ENCODE measurements around the gene RAD51B.

RAD51B gene

DNA sequence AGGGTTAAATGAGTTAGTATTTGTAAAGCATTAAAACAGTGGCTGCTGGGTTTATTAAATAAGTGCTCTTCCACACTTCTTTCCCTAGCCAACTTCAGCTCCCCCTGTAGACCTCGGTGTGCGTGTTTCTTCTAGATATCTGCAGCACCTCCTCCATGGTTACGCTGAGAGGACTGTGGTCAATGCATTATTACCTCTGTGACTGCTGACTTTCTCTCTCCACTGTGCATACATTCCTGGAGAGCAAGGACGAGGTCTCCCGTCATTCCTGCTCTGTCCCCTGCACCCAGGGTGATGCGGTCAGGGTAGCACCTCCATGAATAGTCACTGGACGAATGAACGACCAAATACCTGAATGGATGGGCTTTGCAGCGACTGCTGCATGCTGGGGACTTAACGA is 928.7 kb downstream of the RAD51B start:
- no peak for TF ChIP-seq POU2F2 (IDR thresholded peaks at IDR 0.05; ENCODE audit: low read depth, low read length)
- no peak for TF ChIP-seq POLR2AphosphoS5 (IDR thresholded peaks at IDR 0.05; ENCODE audit: low read depth, low read length)
- TF ChIP-seq SPI1 (IDR thresholded peaks at IDR 0.05; ENCODE audit: low read depth, low read length) = no peak
- TF ChIP-seq POLR2A (IDR thresholded peaks at IDR 0.05; ENCODE audit: low read depth, low read length) = no peak
- no peak for TF ChIP-seq TAF1 (IDR thresholded peaks at IDR 0.05; ENCODE audit: low read depth, low read length)
- TF ChIP-seq PAX5 (IDR thresholded peaks at IDR 0.05; ENCODE audit: insufficient read depth, low read length, severe bottlenecking) = no peak
- FAIRE-seq (no peak), DNase-seq (ENCODE audit: insufficient read length, low spot score) (no peak)

DNA sequence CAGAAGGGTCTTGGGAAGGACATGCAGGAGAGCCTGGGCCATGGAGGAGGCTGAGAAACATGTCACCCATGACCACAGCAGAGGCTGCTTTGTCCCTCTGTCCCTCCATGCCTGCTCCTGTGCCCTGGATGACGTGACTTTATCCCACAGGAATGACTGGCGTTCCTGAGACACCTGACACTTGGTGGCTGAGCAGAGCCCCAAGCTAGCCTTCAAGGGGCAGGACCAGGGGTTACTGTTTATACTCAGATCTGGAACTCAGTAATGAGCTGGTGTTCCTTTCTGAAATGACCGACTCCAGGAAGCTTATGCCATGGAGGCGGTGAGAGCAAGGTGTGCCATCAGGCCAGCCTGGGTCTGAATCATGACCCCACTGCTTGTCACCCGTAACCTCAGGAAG is 929.1 kb downstream of the RAD51B start:
- FAIRE-seq = no peak
- TF ChIP-seq POLR2AphosphoS5 (IDR thresholded peaks at IDR 0.05; ENCODE audit: low read depth, low read length) (no peak), POLR2A (IDR thresholded peaks at IDR 0.05; ENCODE audit: low read depth, low read length) (no peak), PAX5 (IDR thresholded peaks at IDR 0.05; ENCODE audit: insufficient read depth, low read length, severe bottlenecking) (no peak), SPI1 (IDR thresholded peaks at IDR 0.05; ENCODE audit: low read depth, low read length) (no peak), POU2F2 (IDR thresholded peaks at IDR 0.05; ENCODE audit: low read depth, low read length) (no peak), TAF1 (IDR thresholded peaks at IDR 0.05; ENCODE audit: low read depth, low read length) (no peak)
- DNase-seq (ENCODE audit: insufficient read length, low spot score) = no peak

DNA sequence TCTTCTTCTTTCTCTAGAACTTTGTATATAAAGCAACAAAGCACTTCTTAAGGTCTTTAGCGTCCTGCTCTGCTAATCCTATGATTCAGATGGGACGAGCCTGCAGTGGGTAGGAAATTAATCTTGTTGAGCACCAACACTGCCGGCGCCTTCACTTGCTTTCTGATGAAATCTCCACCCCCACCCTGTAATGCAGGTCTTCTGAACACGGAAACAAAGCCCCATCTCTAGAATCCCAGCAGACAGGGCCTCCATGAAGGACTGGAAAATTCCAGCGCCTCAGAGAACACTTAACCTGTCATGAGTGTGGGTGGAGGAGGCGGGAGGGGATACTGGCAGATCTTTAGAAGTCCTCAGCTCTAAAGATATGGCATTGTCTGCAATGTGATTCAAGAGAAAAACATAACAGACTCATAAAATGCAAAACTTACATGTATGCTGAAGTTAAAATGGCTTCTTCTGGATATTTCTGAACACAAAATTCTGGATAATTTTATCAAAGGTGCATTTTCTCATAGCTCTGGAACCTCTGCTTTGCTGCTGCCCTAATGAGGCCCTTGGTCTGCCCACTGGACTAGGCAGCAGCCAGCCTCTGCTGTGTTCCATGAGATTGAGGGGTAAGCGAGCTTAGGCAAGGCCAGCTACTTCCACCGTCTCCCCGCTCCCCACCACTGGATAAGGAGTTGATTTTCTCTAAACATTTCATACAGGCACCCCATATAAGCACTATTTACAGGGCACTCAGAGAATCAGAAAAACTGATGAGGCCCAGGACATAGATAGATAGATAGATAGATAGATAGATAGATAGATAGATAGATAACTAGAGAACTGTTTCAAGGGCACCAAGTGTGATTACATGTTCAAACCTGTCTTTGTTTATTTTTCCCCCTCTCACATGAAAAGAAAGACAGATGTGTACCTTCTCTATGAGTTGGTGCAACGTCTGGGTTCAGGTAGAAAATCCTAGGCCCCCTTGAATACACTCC is 930.2 kb downstream of the RAD51B start:
- FAIRE-seq (no peak), DNase-seq (ENCODE audit: insufficient read length, low spot score) (no peak)
- TF ChIP-seq POU2F2 (IDR thresholded peaks at IDR 0.05; ENCODE audit: low read depth, low read length) = no peak
- TF ChIP-seq POLR2A (IDR thresholded peaks at IDR 0.05; ENCODE audit: low read depth, low read length) = no peak
- TF ChIP-seq PAX5 (IDR thresholded peaks at IDR 0.05; ENCODE audit: insufficient read depth, low read length, severe bottlenecking) = no peak
- TF ChIP-seq SPI1 (IDR thresholded peaks at IDR 0.05; ENCODE audit: low read depth, low read length) = no peak
- TF ChIP-seq POLR2AphosphoS5 (IDR thresholded peaks at IDR 0.05; ENCODE audit: low read depth, low read length) = no peak
- no peak for TF ChIP-seq TAF1 (IDR thresholded peaks at IDR 0.05; ENCODE audit: low read depth, low read length)

DNA sequence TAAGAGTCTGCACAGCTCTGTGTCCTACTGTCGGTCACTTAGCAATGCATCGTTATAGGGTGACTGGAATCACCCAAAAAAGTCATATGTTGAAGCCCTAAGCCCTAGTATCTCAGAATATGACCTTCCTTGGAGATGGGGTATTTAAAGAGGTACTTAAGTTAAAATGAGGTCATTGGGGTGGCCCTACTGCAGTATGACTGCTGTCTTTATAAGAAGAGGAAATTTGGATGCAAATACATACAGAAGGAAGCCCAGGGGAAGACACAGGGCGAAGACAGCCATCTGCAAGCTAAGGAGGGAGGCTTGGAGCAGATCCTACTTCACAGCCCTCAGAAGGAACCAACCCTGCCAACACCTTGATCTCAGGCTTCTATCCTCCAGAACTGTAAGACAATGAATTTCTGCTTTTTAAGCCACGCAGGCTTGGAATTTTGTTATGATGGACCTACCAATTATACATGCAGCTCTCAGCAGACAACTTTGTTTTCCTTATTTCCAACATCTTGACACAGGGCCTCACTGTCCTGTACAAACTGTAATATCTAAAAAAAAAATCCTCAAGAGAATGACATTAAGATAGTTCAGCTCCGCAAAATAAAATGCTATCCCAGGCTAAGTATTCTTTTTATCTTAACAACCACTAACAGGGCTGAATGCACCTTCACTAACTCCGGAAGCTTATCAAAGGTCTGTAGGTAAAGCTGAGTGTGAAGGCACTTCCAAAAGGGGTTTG is 932.9 kb downstream of the RAD51B start:
- DNase-seq (ENCODE audit: insufficient read length, low spot score) (no peak), FAIRE-seq (no peak)
- TF ChIP-seq TAF1 (IDR thresholded peaks at IDR 0.05; ENCODE audit: low read depth, low read length) (no peak), POLR2A (IDR thresholded peaks at IDR 0.05; ENCODE audit: low read depth, low read length) (no peak), PAX5 (IDR thresholded peaks at IDR 0.05; ENCODE audit: insufficient read depth, low read length, severe bottlenecking) (no peak), POLR2AphosphoS5 (IDR thresholded peaks at IDR 0.05; ENCODE audit: low read depth, low read length) (no peak), SPI1 (IDR thresholded peaks at IDR 0.05; ENCODE audit: low read depth, low read length) (no peak), POU2F2 (IDR thresholded peaks at IDR 0.05; ENCODE audit: low read depth, low read length) (no peak)

DNA sequence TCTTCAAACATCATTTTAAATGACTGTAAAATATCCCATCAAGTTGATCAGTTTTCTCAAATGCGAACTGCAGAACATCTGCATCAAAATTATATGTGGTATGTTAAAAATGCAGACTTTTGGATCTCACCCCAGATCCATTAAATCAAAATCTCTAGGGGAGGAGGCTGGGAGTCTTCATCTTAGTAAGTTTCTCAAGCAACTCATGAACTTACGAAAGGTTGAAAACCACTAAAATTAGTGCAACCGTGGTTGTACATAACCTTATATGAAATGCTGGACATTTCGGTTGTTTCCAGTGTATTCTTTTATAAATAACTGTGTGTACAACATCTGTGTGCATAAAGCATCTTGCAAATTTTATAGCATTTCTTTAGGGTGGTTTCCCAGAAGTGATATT is 934.1 kb downstream of the RAD51B start:
- no peak for DNase-seq (ENCODE audit: insufficient read length, low spot score)
- TF ChIP-seq TAF1 (IDR thresholded peaks at IDR 0.05; ENCODE audit: low read depth, low read length) = no peak
- no peak for TF ChIP-seq SPI1 (IDR thresholded peaks at IDR 0.05; ENCODE audit: low read depth, low read length)
- TF ChIP-seq POU2F2 (IDR thresholded peaks at IDR 0.05; ENCODE audit: low read depth, low read length) = no peak
- TF ChIP-seq POLR2A (IDR thresholded peaks at IDR 0.05; ENCODE audit: low read depth, low read length) = no peak
- no peak for TF ChIP-seq PAX5 (IDR thresholded peaks at IDR 0.05; ENCODE audit: insufficient read depth, low read length, severe bottlenecking)
- TF ChIP-seq POLR2AphosphoS5 (IDR thresholded peaks at IDR 0.05; ENCODE audit: low read depth, low read length) = no peak
- no peak for FAIRE-seq

DNA sequence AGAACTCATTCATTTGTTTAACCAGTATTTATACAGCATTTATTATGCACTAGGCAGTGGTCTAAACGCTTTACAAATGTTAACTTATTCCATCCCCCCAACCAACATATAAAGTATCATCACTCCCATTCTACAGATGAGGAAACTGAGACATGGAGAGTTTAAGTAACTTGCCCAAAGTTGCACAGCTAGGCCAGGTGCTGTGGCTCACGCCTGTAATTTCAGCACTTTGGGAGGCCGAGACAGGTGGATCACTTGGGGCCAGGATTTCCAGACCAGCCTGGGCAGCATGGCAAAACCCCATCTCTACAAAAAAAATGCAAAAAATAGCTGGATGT is 935.4 kb downstream of the RAD51B start:
- no peak for FAIRE-seq
- DNase-seq (ENCODE audit: insufficient read length, low spot score) = no peak
- no peak for TF ChIP-seq SPI1 (IDR thresholded peaks at IDR 0.05; ENCODE audit: low read depth, low read length)
- TF ChIP-seq POLR2AphosphoS5 (IDR thresholded peaks at IDR 0.05; ENCODE audit: low read depth, low read length) = no peak
- no peak for TF ChIP-seq POLR2A (IDR thresholded peaks at IDR 0.05; ENCODE audit: low read depth, low read length)
- TF ChIP-seq POU2F2 (IDR thresholded peaks at IDR 0.05; ENCODE audit: low read depth, low read length) = no peak
- no peak for TF ChIP-seq PAX5 (IDR thresholded peaks at IDR 0.05; ENCODE audit: insufficient read depth, low read length, severe bottlenecking)
- no peak for TF ChIP-seq TAF1 (IDR thresholded peaks at IDR 0.05; ENCODE audit: low read depth, low read length)

DNA sequence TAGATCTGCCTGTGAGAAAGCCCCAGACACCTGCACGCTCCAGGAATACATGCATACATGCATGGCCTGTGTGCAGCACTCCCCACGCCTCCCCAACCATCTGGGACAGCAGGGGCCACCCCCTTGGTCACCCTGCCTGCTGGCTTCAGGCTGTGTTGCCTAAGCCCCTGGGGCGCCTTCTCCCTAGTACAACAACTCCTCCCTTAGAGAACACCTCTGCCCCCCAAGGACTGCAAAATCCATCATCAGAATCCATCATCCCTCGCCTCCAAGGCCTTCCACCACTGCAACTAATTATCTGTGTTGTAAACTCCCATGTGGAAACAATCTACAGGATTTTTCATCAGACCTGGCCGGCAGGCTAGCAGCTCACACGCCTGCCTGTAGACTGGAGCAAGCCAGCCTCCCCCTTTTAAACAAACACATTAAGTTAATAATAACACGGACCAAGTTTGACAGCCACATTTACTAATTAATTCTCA is 936.5 kb downstream of the RAD51B start:
- DNase-seq (ENCODE audit: insufficient read length, low spot score) (no peak), FAIRE-seq (no peak)
- TF ChIP-seq SPI1 (IDR thresholded peaks at IDR 0.05; ENCODE audit: low read depth, low read length) = no peak
- no peak for TF ChIP-seq POU2F2 (IDR thresholded peaks at IDR 0.05; ENCODE audit: low read depth, low read length)
- no peak for TF ChIP-seq POLR2AphosphoS5 (IDR thresholded peaks at IDR 0.05; ENCODE audit: low read depth, low read length)

DNA sequence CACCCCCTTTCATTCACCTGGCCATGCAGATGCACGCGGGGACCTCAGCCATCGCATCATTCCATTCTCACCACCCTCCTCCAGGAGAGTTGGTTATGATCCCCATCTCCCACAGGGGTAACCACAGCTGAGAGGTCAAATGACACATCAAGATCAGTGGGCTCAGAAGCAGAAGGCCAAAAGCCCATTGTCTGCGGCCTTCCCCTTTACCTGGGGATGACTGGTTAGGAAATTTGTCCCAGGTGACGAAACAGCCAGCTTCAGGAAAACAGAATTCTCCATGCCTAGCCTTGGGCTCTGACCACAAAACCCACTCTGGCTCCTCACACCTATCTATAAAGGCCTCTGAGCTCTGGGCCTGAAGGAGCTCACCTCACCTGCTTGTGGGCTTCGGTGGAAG is 937.2 kb downstream of the RAD51B start:
- FAIRE-seq (peak; percentile 9), DNase-seq (ENCODE audit: insufficient read length, low spot score) (no peak)
- TF ChIP-seq SPI1 (IDR thresholded peaks at IDR 0.05; ENCODE audit: low read depth, low read length) = no peak
- no peak for TF ChIP-seq POLR2AphosphoS5 (IDR thresholded peaks at IDR 0.05; ENCODE audit: low read depth, low read length)
- no peak for TF ChIP-seq POLR2A (IDR thresholded peaks at IDR 0.05; ENCODE audit: low read depth, low read length)
- TF ChIP-seq TAF1 (IDR thresholded peaks at IDR 0.05; ENCODE audit: low read depth, low read length) = no peak
- TF ChIP-seq POU2F2 (IDR thresholded peaks at IDR 0.05; ENCODE audit: low read depth, low read length) = no peak
- TF ChIP-seq PAX5 (IDR thresholded peaks at IDR 0.05; ENCODE audit: insufficient read depth, low read length, severe bottlenecking) = no peak

DNA sequence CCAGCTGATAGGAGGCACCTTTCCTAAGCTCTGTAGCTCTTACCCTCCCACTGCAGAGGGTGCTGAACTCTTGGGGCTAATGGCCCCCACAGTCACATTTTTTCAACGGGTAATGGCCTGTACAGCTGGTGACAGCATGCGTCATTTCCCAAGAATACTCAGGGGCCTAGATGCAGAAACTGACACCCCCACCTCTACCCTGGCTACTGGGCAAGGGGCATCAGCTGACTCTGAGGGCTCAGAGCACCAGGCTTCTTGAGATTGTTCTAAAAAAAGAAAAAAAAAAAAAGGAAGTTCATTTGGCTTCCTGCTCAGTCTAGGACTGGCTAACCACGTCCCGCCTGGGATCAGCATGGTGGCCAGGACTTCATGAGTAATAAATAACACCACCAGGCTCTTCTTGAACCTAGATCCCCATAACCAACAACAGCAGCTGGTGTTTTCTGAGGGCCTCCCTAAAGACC is 938.1 kb downstream of the RAD51B start:
- TF ChIP-seq TAF1 (IDR thresholded peaks at IDR 0.05; ENCODE audit: low read depth, low read length) (no peak), SPI1 (IDR thresholded peaks at IDR 0.05; ENCODE audit: low read depth, low read length) (no peak), POU2F2 (IDR thresholded peaks at IDR 0.05; ENCODE audit: low read depth, low read length) (no peak)
- FAIRE-seq (no peak), DNase-seq (ENCODE audit: insufficient read length, low spot score) (no peak)

All from GM12891 (cell line).